Loucy (cell line): ENCODE measurements around the gene BUB1.

Source experiments
- H2AFZ ChIP-seq: fragments of 200-600 bp; sonication (generic); 2 replicates; pipeline ENCODE4 v1.6.0; 2016; ENCODE audit warnings: antibody characterized with exemption, mild to moderate bottlenecking, low read length, moderate library complexity
- H3F3A ChIP-seq: fragments of 200-600 bp; 2 replicates; pipeline ENCODE4 v1.6.0; 2016; ENCODE audit warnings: antibody characterized with exemption, low read depth, mild to moderate bottlenecking
- H3K27me3 ChIP-seq: fragments of 200-600 bp; sonication (generic); 2 replicates; pipeline ENCODE4 v1.6.1; 2014; ENCODE audit warnings: low read length, mild to moderate bottlenecking; ENCODE audit not compliant: insufficient read depth, poor library complexity, severe bottlenecking
- H3K36me3 ChIP-seq: fragments of 200-600 bp; sonication (generic); 2 replicates; pipeline ENCODE4 v1.6.1; 2016; ENCODE audit warnings: low read length; ENCODE audit not compliant: insufficient read depth
- H3K4me1 ChIP-seq: fragments of 200-600 bp; sonication (generic); 2 replicates; pipeline ENCODE4 v1.5.1; 2014; ENCODE audit warnings: low read length, mild to moderate bottlenecking; ENCODE audit not compliant: insufficient read depth, poor library complexity, severe bottlenecking
- H3K4me2 ChIP-seq: fragments of 200-600 bp; sonication (generic); 2 replicates; pipeline ENCODE4 v1.6.0; 2014; ENCODE audit warnings: antibody characterized with exemption, low read length, low read depth, mild to moderate bottlenecking; ENCODE audit not compliant: poor library complexity, severe bottlenecking
- H3K4me3 ChIP-seq: fragments of 200-600 bp; sonication (generic); 2 replicates; pipeline ENCODE4 v1.5.1; 2014; ENCODE audit warnings: low read length, mild to moderate bottlenecking, mixed read lengths; ENCODE audit not compliant: poor library complexity, severe bottlenecking
- H3K79me2 ChIP-seq: fragments of 200-600 bp; sonication (generic); 2 replicates; pipeline ENCODE4 v1.6.1; 2014; ENCODE audit warnings: low read length; ENCODE audit not compliant: insufficient read depth
- H3K9ac ChIP-seq: fragments of 200-600 bp; sonication (generic); 2 replicates; pipeline ENCODE4 v1.6.0; 2014; ENCODE audit warnings: mild to moderate bottlenecking, low read depth, low read length, moderate library complexity; ENCODE audit not compliant: poor library complexity, severe bottlenecking
- H3K9me2 ChIP-seq: fragments of 200-600 bp; sonication (generic); replicated peaks from 2 replicates; pipeline ENCODE4 v1.6.1; 2016; ENCODE audit warnings: low read depth, low read length, mixed read lengths
- H3K9me3 ChIP-seq: fragments of 200-600 bp; sonication (generic); 2 replicates; pipeline ENCODE4 v1.6.1; 2014; ENCODE audit warnings: mild to moderate bottlenecking, antibody characterized with exemption, low read length, low read depth; ENCODE audit not compliant: insufficient read depth
- H4K20me1 ChIP-seq: fragments of 200-600 bp; sonication (generic); 2 replicates; pipeline ENCODE4 v1.6.0; 2014; ENCODE audit warnings: antibody characterized with exemption, low read length, mild to moderate bottlenecking; ENCODE audit not compliant: insufficient read depth, poor library complexity, severe bottlenecking
- EZH2phosphoT487 ChIP-seq: fragments of 200-600 bp; IDR thresholded peaks from 2 replicates; pipeline ENCODE4 v1.6.1; 2018; ENCODE audit warnings: antibody characterized with exemption, mild to moderate bottlenecking, moderate library complexity, borderline replicate concordance
- TF ChIP-seq, protein P1 (sequence below): fragments of 200-600 bp; sonication (generic); conservative IDR thresholded peaks from 2 replicates; pipeline ENCODE4 v1.5.1; 2014; ENCODE audit warnings: mild to moderate bottlenecking, antibody characterized with exemption, low read length

BUB1 gene

DNA sequence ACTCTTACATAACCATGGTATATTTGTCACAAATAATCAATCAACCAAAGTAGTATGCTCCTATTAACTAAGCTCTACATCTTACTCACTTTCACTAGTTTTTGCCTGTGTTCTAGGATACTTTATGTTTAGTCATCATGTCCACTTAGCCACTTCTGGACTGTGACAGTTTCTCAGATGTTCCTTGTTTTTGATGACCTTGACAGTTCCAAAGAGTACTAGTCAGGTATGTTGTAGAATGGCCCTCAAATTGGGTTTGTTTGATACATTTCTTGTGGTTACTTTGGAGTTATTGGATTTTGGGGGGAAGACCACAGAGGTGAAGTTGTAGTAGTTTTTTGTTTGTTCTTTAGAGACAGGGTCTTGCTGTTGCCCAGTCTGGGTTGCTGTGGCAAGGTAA lies 35.5 kb downstream of the BUB1 start:
- H3K9ac ChIP-seq = no peak overlapping the region
- H3K4me2 ChIP-seq = no peak overlapping the region
- TF ChIP-seq, protein P1, sequence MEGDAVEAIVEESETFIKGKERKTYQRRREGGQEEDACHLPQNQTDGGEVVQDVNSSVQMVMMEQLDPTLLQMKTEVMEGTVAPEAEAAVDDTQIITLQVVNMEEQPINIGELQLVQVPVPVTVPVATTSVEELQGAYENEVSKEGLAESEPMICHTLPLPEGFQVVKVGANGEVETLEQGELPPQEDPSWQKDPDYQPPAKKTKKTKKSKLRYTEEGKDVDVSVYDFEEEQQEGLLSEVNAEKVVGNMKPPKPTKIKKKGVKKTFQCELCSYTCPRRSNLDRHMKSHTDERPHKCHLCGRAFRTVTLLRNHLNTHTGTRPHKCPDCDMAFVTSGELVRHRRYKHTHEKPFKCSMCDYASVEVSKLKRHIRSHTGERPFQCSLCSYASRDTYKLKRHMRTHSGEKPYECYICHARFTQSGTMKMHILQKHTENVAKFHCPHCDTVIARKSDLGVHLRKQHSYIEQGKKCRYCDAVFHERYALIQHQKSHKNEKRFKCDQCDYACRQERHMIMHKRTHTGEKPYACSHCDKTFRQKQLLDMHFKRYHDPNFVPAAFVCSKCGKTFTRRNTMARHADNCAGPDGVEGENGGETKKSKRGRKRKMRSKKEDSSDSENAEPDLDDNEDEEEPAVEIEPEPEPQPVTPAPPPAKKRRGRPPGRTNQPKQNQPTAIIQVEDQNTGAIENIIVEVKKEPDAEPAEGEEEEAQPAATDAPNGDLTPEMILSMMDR = no peak
- TF ChIP-seq EZH2phosphoT487 = no peak
- H3K9me2 ChIP-seq = no peaks in the 10 kb centered on the region
- no peaks in the 10 kb centered on the region for H3K27me3 ChIP-seq
- H3K36me3 ChIP-seq = peaks cover 86% of the 10 kb centered on the region
- H3F3A ChIP-seq = no peaks in the 10 kb centered on the region; the same call in 1 of the 2 replicates
- no peak overlapping the region for H3K4me3 ChIP-seq
- peaks cover 49% of the 10 kb centered on the region for H3K79me2 ChIP-seq
- H4K20me1 ChIP-seq = peaks cover 19% of the 10 kb centered on the region
- peaks cover 7% of the 10 kb centered on the region for H3K4me1 ChIP-seq
- no peak overlapping the region for H2AFZ ChIP-seq
- no peaks in the 10 kb centered on the region for H3K9me3 ChIP-seq

- no peaks in the 10 kb centered on the region for H3K9me3 ChIP-seq
- H4K20me1 ChIP-seq = peaks cover 11% of the 10 kb centered on the region
- H3K9me2 ChIP-seq = no peaks in the 10 kb centered on the region
- no peaks in the 10 kb centered on the region for H3K27me3 ChIP-seq
- no peak overlapping the region for H3K4me2 ChIP-seq
- TF ChIP-seq, protein P1 = no peak
- no peak for TF ChIP-seq EZH2phosphoT487
- no peak overlapping the region for H3K9ac ChIP-seq
- H3K4me3 ChIP-seq = no peak overlapping the region
- H3K36me3 ChIP-seq = peaks cover 84% of the 10 kb centered on the region
- H3K79me2 ChIP-seq = peaks cover 25% of the 10 kb centered on the region
- H2AFZ ChIP-seq = no peak overlapping the region
- no peaks in the 10 kb centered on the region for H3K4me1 ChIP-seq
- H3F3A ChIP-seq = no peaks in the 10 kb centered on the region; the same call in 1 of the 2 replicates
Observed at GRCh38 chr2:110639972-110640371, 37.9 kb downstream of the BUB1 start.

GRCh38 chr2:110638952-110639695 lies 38.7 kb downstream of the BUB1 start:
- Histone ChIP-seq H3K9me3 (no peaks in the 10 kb centered on the region), H3K4me3 (no peak overlapping the region), H3K4me2 (no peak overlapping the region), H3K36me3 (peaks cover 82% of the 10 kb centered on the region), H3K79me2 (peaks cover 17% of the 10 kb centered on the region), H4K20me1 (peaks cover 11% of the 10 kb centered on the region), H3K4me1 (no peaks in the 10 kb centered on the region), H3K9me2 (no peaks in the 10 kb centered on the region), H3F3A (no peaks in the 10 kb centered on the region; the same call in 1 of the 2 replicates), H3K9ac (no peak overlapping the region), H2AFZ (no peak overlapping the region), H3K27me3 (no peaks in the 10 kb centered on the region)
- no peak for TF ChIP-seq EZH2phosphoT487
- TF ChIP-seq, protein P1 = no peak
